ENCODE results near the gene SCAP. TPM values are rescaled to one million over a fixed set of nuclear protein-coding genes. Genes with fewer than 3 reads are reported as not detected.
A peak's percentile ranks its signal among the peaks of the same experiment; 100 is the strongest.

Gene SCAP
- total RNA-seq, 1 experiment from 2014 or later = 115 TPM

GRCh38 chr3:47392933-47393332 lies 82.8 kb downstream of the SCAP start (continued):
- no peak for TF ChIP-seq ZNF281 (CRISPR knock-in tag; IDR thresholded peaks at IDR 0.05)
- TF ChIP-seq ZNF416 (CRISPR knock-in tag; IDR thresholded peaks at IDR 0.05) = no peak
- TF ChIP-seq MAX (CRISPR knock-in tag; IDR thresholded peaks at IDR 0.05) = no peak
- TF ChIP-seq ZNF425 (CRISPR knock-in tag; conservative IDR thresholded peaks at IDR 0.05) = no peak
- TF ChIP-seq SP1 (CRISPR knock-in tag; conservative IDR thresholded peaks at IDR 0.05) = no peak
- TF ChIP-seq EMX1 (CRISPR knock-in tag; IDR thresholded peaks at IDR 0.05) = no peak
- TF ChIP-seq ELF4 (CRISPR knock-in tag; IDR thresholded peaks at IDR 0.05; ENCODE audit: low read depth) = no peak

GRCh38 chr3:47385796-47386195 lies 89.9 kb downstream of the SCAP start:
- Mint-ChIP-seq H3K36me3 (peaks cover 6% of the 10 kb centered on the region), H3K9me3 (no peaks in the 10 kb centered on the region), H3K4me1 (peaks cover 9% of the 10 kb centered on the region), H3K27ac (peak overlapping the region; percentile 20; the same call in 1 of the 2 replicates), H3K27me3 (ENCODE audit: low read depth) (no peaks in the 10 kb centered on the region), H3K4me3 (no peak overlapping the region)
- DNase-seq (ENCODE audit: low spot score) = no peak
- ATAC-seq = no peak
- ChIA-PET CTCF (no interaction called here), POLR2A (no interaction called here)
- TF ChIP-seq ZNF416 (CRISPR knock-in tag; IDR thresholded peaks at IDR 0.05) (no peak), ATF1 (CRISPR knock-in tag; IDR thresholded peaks at IDR 0.05) (no peak), RORB (CRISPR knock-in tag; IDR thresholded peaks at IDR 0.05) (no peak), ETV6 (CRISPR knock-in tag; IDR thresholded peaks at IDR 0.05) (no peak), ERG (CRISPR knock-in tag; IDR thresholded peaks at IDR 0.05) (no peak), MYBL2 (CRISPR knock-in tag; IDR thresholded peaks at IDR 0.05) (no peak), FOXP4 (CRISPR knock-in tag; IDR thresholded peaks at IDR 0.05) (no peak), USF2 (CRISPR knock-in tag; IDR thresholded peaks at IDR 0.05) (no peak), GABPB1 (CRISPR knock-in tag; IDR thresholded peaks at IDR 0.05) (no peak), PRRX2 (CRISPR knock-in tag; IDR thresholded peaks at IDR 0.05) (no peak), ZNF423 (CRISPR knock-in tag; IDR thresholded peaks at IDR 0.05) (no peak), CTCF (IDR thresholded peaks at IDR 0.05) (no peak), ARID4B (CRISPR knock-in tag; IDR thresholded peaks at IDR 0.05; ENCODE audit: borderline replicate concordance) (no peak), GRHL2 (CRISPR knock-in tag; IDR thresholded peaks at IDR 0.05; ENCODE audit: insufficient replicate concordance, severe bottlenecking) (no peak)
